ENCODE measurements around the gene USP34.
"Not testable (repeated sequence)": the region's sequence is repeated elsewhere in the genome, so short reads cannot be mapped to it uniquely, and the experiment has no call there.

The USP34 gene

GRCh38 chr2:61478086-61478485 is 7.2 kb upstream of the USP34 start:
- Histone ChIP-seq H3K36me3 (ENCODE audit: control insufficient read depth in 2 of 2, insufficient read depth in 2 of 2, low read length in 2 of 2) (peaks cover 31 to 51% of the 10 kb centered on the region in 2 donors), H3K9me3 (ENCODE audit: control insufficient read depth in 2 of 2, low read length in 2 of 2) (no peaks in the 10 kb centered on the region), H3K4me1 (ENCODE audit: control insufficient read depth in 2 of 2, insufficient read depth in 2 of 2, low read length in 2 of 2) (no peaks in the 10 kb centered on the region), H3K9ac (ENCODE audit: low read depth in 1 of 2, low read length in 2 of 2) (no peak overlapping the region), H3K4me3 (ENCODE audit: low read length in 2 of 2) (no peak overlapping the region), H3K27me3 (ENCODE audit: control insufficient read depth in 2 of 2, insufficient read depth in 2 of 2, low read length in 2 of 2) (no peaks in the 10 kb centered on the region), H3K27ac (ENCODE audit: low read depth in 2 of 2, low read length in 2 of 2) (no peak overlapping the region)

GRCh38 chr2:61476929-61477589 is 6.2 kb upstream of the USP34 start:
- H3K9me3 ChIP-seq (ENCODE audit: control insufficient read depth in 2 of 2, low read length in 2 of 2); H3K27ac ChIP-seq (ENCODE audit: low read depth in 2 of 2, low read length in 2 of 2); H3K27me3 ChIP-seq (ENCODE audit: control insufficient read depth in 2 of 2, insufficient read depth in 2 of 2, low read length in 2 of 2); H3K4me3 ChIP-seq (ENCODE audit: low read length in 2 of 2); H3K4me1 ChIP-seq (ENCODE audit: control insufficient read depth in 2 of 2, insufficient read depth in 2 of 2, low read length in 2 of 2); H3K9ac ChIP-seq (ENCODE audit: low read depth in 1 of 2, low read length in 2 of 2): not testable (repeated sequence)
- peaks cover 21 to 40% of the 10 kb centered on the region in 2 donors for H3K36me3 ChIP-seq (ENCODE audit: control insufficient read depth in 2 of 2, insufficient read depth in 2 of 2, low read length in 2 of 2)

GRCh38 chr2:61471905-61472805 is 1.3 kb upstream of the USP34 start:
- peak overlapping the region; percentile 93 to 96 for H3K4me3 ChIP-seq (ENCODE audit: low read length in 2 of 2)
- peak overlapping the region; percentile 97 for H3K27ac ChIP-seq (ENCODE audit: low read depth in 2 of 2, low read length in 2 of 2)
- peaks cover 12 to 13% of the 10 kb centered on the region in 2 donors for H3K4me1 ChIP-seq (ENCODE audit: control insufficient read depth in 2 of 2, insufficient read depth in 2 of 2, low read length in 2 of 2)
- H3K36me3 ChIP-seq (ENCODE audit: control insufficient read depth in 2 of 2, insufficient read depth in 2 of 2, low read length in 2 of 2) = peaks cover 0 to 2% of the 10 kb centered on the region in 2 donors
- no peaks in the 10 kb centered on the region for H3K9me3 ChIP-seq (ENCODE audit: control insufficient read depth in 2 of 2, low read length in 2 of 2)
- H3K9ac ChIP-seq (ENCODE audit: low read depth in 1 of 2, low read length in 2 of 2) = peak overlapping the region; percentile 88 to 99
- no peaks in the 10 kb centered on the region for H3K27me3 ChIP-seq (ENCODE audit: control insufficient read depth in 2 of 2, insufficient read depth in 2 of 2, low read length in 2 of 2)

GRCh38 chr2:61470122-61470951 is 550 bp downstream of the USP34 start:
- H3K27ac ChIP-seq (ENCODE audit: low read depth in 2 of 2, low read length in 2 of 2) = peak overlapping the region; percentile 83 to 89
- H3K36me3 ChIP-seq (ENCODE audit: control insufficient read depth in 2 of 2, insufficient read depth in 2 of 2, low read length in 2 of 2) = no peaks in the 10 kb centered on the region
- no peaks in the 10 kb centered on the region for H3K9me3 ChIP-seq (ENCODE audit: control insufficient read depth in 2 of 2, low read length in 2 of 2)
- H3K27me3 ChIP-seq (ENCODE audit: control insufficient read depth in 2 of 2, insufficient read depth in 2 of 2, low read length in 2 of 2) = no peaks in the 10 kb centered on the region
- peak overlapping the region; percentile 74 to 86 for H3K9ac ChIP-seq (ENCODE audit: low read depth in 1 of 2, low read length in 2 of 2)
- H3K4me3 ChIP-seq (ENCODE audit: low read length in 2 of 2) = peak overlapping the region; percentile 77 to 93
- peaks cover 13% of the 10 kb centered on the region in 2 donors for H3K4me1 ChIP-seq (ENCODE audit: control insufficient read depth in 2 of 2, insufficient read depth in 2 of 2, low read length in 2 of 2)

- H3K27ac ChIP-seq (ENCODE audit: low read depth in 2 of 2, low read length in 2 of 2) = peak overlapping the region; percentile 83 to 89
- peak overlapping the region; percentile 74 to 86 for H3K9ac ChIP-seq (ENCODE audit: low read depth in 1 of 2, low read length in 2 of 2)
- no peaks in the 10 kb centered on the region for H3K36me3 ChIP-seq (ENCODE audit: control insufficient read depth in 2 of 2, insufficient read depth in 2 of 2, low read length in 2 of 2)
- peak overlapping the region; percentile 71 to 77 for H3K4me3 ChIP-seq (ENCODE audit: low read length in 2 of 2)
- H3K27me3 ChIP-seq (ENCODE audit: control insufficient read depth in 2 of 2, insufficient read depth in 2 of 2, low read length in 2 of 2) = no peaks in the 10 kb centered on the region
- H3K9me3 ChIP-seq (ENCODE audit: control insufficient read depth in 2 of 2, low read length in 2 of 2) = no peaks in the 10 kb centered on the region
- peaks cover 16 to 18% of the 10 kb centered on the region in 2 donors for H3K4me1 ChIP-seq (ENCODE audit: control insufficient read depth in 2 of 2, insufficient read depth in 2 of 2, low read length in 2 of 2)
Measured at GRCh38 chr2:61469424-61470121, 1.3 kb downstream of the USP34 start.

- H3K27ac ChIP-seq (ENCODE audit: low read depth in 2 of 2, low read length in 2 of 2); H3K9me3 ChIP-seq (ENCODE audit: control insufficient read depth in 2 of 2, low read length in 2 of 2); H3K27me3 ChIP-seq (ENCODE audit: control insufficient read depth in 2 of 2, insufficient read depth in 2 of 2, low read length in 2 of 2); H3K4me3 ChIP-seq (ENCODE audit: low read length in 2 of 2); H3K36me3 ChIP-seq (ENCODE audit: control insufficient read depth in 2 of 2, insufficient read depth in 2 of 2, low read length in 2 of 2): not testable (repeated sequence)
- Histone ChIP-seq H3K9ac (ENCODE audit: low read depth in 1 of 2, low read length in 2 of 2) (peak overlapping the region in 1 of 2 donors; percentile 14), H3K4me1 (ENCODE audit: control insufficient read depth in 2 of 2, insufficient read depth in 2 of 2, low read length in 2 of 2) (peaks cover 21 to 27% of the 10 kb centered on the region in 2 donors)
Measured at GRCh38 chr2:61468231-61468630, 2.7 kb downstream of the USP34 start.

GRCh38 chr2:61465045-61465444 is 5.8 kb downstream of the USP34 start:
- no peaks in the 10 kb centered on the region for H3K9me3 ChIP-seq (ENCODE audit: control insufficient read depth in 2 of 2, low read length in 2 of 2)
- peaks cover 13 to 21% of the 10 kb centered on the region in 2 donors for H3K4me1 ChIP-seq (ENCODE audit: control insufficient read depth in 2 of 2, insufficient read depth in 2 of 2, low read length in 2 of 2)
- H3K27ac ChIP-seq (ENCODE audit: low read depth in 2 of 2, low read length in 2 of 2) = no peak overlapping the region
- H3K9ac ChIP-seq (ENCODE audit: low read depth in 1 of 2, low read length in 2 of 2) = no peak overlapping the region
- no peaks in the 10 kb centered on the region for H3K27me3 ChIP-seq (ENCODE audit: control insufficient read depth in 2 of 2, insufficient read depth in 2 of 2, low read length in 2 of 2)
- H3K36me3 ChIP-seq (ENCODE audit: control insufficient read depth in 2 of 2, insufficient read depth in 2 of 2, low read length in 2 of 2) = no peaks in the 10 kb centered on the region
- H3K4me3 ChIP-seq (ENCODE audit: low read length in 2 of 2) = no peak overlapping the region

- Histone ChIP-seq H3K9ac (ENCODE audit: low read depth in 1 of 2, low read length in 2 of 2) (no peak overlapping the region), H3K4me1 (ENCODE audit: control insufficient read depth in 2 of 2, insufficient read depth in 2 of 2, low read length in 2 of 2) (peaks cover 9 to 17% of the 10 kb centered on the region in 2 donors), H3K27ac (ENCODE audit: low read depth in 2 of 2, low read length in 2 of 2) (no peak overlapping the region), H3K36me3 (ENCODE audit: control insufficient read depth in 2 of 2, insufficient read depth in 2 of 2, low read length in 2 of 2) (no peaks in the 10 kb centered on the region), H3K9me3 (ENCODE audit: control insufficient read depth in 2 of 2, low read length in 2 of 2) (no peaks in the 10 kb centered on the region), H3K27me3 (ENCODE audit: control insufficient read depth in 2 of 2, insufficient read depth in 2 of 2, low read length in 2 of 2) (no peaks in the 10 kb centered on the region), H3K4me3 (ENCODE audit: low read length in 2 of 2) (no peak overlapping the region)
Measured at GRCh38 chr2:61463769-61464475, 7.0 kb downstream of the USP34 start.

GRCh38 chr2:61461404-61461803 is 9.5 kb downstream of the USP34 start:
- Histone ChIP-seq H3K4me1 (ENCODE audit: control insufficient read depth in 2 of 2, insufficient read depth in 2 of 2, low read length in 2 of 2) (peaks cover 9 to 13% of the 10 kb centered on the region in 2 donors), H3K27me3 (ENCODE audit: control insufficient read depth in 2 of 2, insufficient read depth in 2 of 2, low read length in 2 of 2) (no peaks in the 10 kb centered on the region), H3K9ac (ENCODE audit: low read depth in 1 of 2, low read length in 2 of 2) (no peak overlapping the region), H3K27ac (ENCODE audit: low read depth in 2 of 2, low read length in 2 of 2) (no peak overlapping the region), H3K36me3 (ENCODE audit: control insufficient read depth in 2 of 2, insufficient read depth in 2 of 2, low read length in 2 of 2) (no peaks in the 10 kb centered on the region), H3K9me3 (ENCODE audit: control insufficient read depth in 2 of 2, low read length in 2 of 2) (no peaks in the 10 kb centered on the region), H3K4me3 (ENCODE audit: low read length in 2 of 2) (no peak overlapping the region)
